MM.1S (cell line): ENCODE data around the gene FAM13B.

Source experiments
- DNase-seq: peaks from one replicate; pipeline ENCODE4 v3.0.0-alpha.2; 2015
- H2AFZ ChIP-seq: fragments of 300-600 bp; sonication (generic); 2 replicates; pipeline ENCODE4 v1.6.0; 2016; ENCODE audit warnings: antibody characterized with exemption, low read length
- H3F3A ChIP-seq: fragments of 300-600 bp; sonication (generic); 2 replicates; pipeline ENCODE4 v1.6.1; 2016; ENCODE audit warnings: mild to moderate bottlenecking, antibody characterized with exemption, low read length, moderate library complexity, mixed read lengths; ENCODE audit not compliant: insufficient read depth
- H3K27ac ChIP-seq: fragments of 300-600 bp; sonication (generic); 2 replicates; pipeline ENCODE4 v1.5.1; 2016; ENCODE audit warnings: mild to moderate bottlenecking, low read length
- H3K27me3 ChIP-seq: fragments of 300-600 bp; sonication (generic); replicated peaks from 2 replicates; pipeline ENCODE4 v1.6.0; 2016; ENCODE audit warnings: low read length; ENCODE audit not compliant: insufficient read depth
- H3K36me3 ChIP-seq: fragments of 300-600 bp; sonication (generic); replicated peaks from 2 replicates; pipeline ENCODE4 v1.6.1; 2016; ENCODE audit warnings: mild to moderate bottlenecking, low read length, mixed read lengths; ENCODE audit not compliant: insufficient read depth
- H3K4me1 ChIP-seq: fragments of 300-600 bp; sonication (generic); 2 replicates; pipeline ENCODE4 v1.6.1; 2016; ENCODE audit warnings: low read length, mixed read lengths
- H3K4me2 ChIP-seq: fragments of 300-600 bp; sonication (generic); 2 replicates; pipeline ENCODE4 v1.6.0; 2016; ENCODE audit warnings: low read depth, low read length
- H3K4me3 ChIP-seq: fragments of 300-600 bp; sonication (generic); 2 replicates; pipeline ENCODE4 v1.5.1; 2016; ENCODE audit warnings: low read length, mixed read lengths
- H3K79me2 ChIP-seq: fragments of 300-600 bp; sonication (generic); 2 replicates; pipeline ENCODE4 v1.6.1; 2016; ENCODE audit warnings: mixed run types, low read length, mixed read lengths
- H3K9ac ChIP-seq: fragments of 300-600 bp; sonication (generic); 2 replicates; pipeline ENCODE4 v1.6.1; 2016; ENCODE audit warnings: low read length, mixed read lengths
- H3K9me2 ChIP-seq: fragments of 300-600 bp; sonication (generic); replicated peaks from 2 replicates; pipeline ENCODE4 v1.6.1; 2016; ENCODE audit warnings: mild to moderate bottlenecking, low read length, mixed read lengths; ENCODE audit not compliant: insufficient read depth
- H3K9me3 ChIP-seq: fragments of 300-600 bp; sonication (generic); replicated peaks from 2 replicates; pipeline ENCODE4 v1.6.1; 2016; ENCODE audit warnings: mild to moderate bottlenecking, low read length, mixed read lengths; ENCODE audit not compliant: insufficient read depth
- H4K20me1 ChIP-seq: fragments of 300-600 bp; sonication (generic); 2 replicates; pipeline ENCODE4 v1.6.1; 2016; ENCODE audit warnings: mild to moderate bottlenecking, low read length, moderate library complexity, mixed read lengths; ENCODE audit not compliant: insufficient read depth
- EZH2 ChIP-seq: fragments of 300-600 bp; sonication (generic); optimal IDR thresholded peaks from 2 replicates; pipeline ENCODE3; 2017; ENCODE audit warnings: low read depth, mild to moderate bottlenecking, antibody characterized with exemption, low read length, mixed read lengths
- EZH2phosphoT487 ChIP-seq: fragments of 300-600 bp; sonication (generic); IDR thresholded peaks from 2 replicates; pipeline ENCODE4 v1.6.1; 2018; ENCODE audit warnings: antibody characterized with exemption, low read length
- TF ChIP-seq, protein P1 (sequence below): fragments of 300-600 bp; sonication (generic); IDR thresholded peaks from 2 replicates; pipeline ENCODE4 v1.5.1; 2016; ENCODE audit warnings: antibody characterized with exemption, low read length, mixed read lengths

FAM13B gene

DNA sequence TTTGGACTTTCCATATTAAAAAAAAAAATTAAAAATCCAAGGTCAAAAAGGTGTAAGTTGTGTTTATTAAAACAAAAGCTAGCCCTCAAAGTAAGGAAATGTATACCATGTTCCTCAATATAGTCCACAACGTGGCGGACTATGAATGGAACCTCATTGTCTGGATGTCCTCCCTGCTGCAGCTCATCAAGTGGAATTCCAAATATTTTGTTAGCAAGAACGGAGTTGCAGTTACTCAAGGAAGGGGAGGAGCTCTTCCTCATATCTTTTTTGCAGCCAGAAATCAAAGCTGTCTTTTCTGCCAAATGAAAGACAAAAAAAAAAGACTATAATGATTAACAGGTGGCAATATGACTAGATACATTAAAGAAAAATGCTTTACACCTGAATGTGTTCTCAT lies 14.0 kb downstream of the FAM13B start:
- Histone ChIP-seq H3K4me2 (no peak overlapping the region), H3K36me3 (peaks cover 9% of the 10 kb centered on the region), H3K4me1 (peaks cover 1% of the 10 kb centered on the region; the same call in 1 of the 2 replicates), H3K9me3 (no peaks in the 10 kb centered on the region), H4K20me1 (peaks cover 4% of the 10 kb centered on the region), H2AFZ (no peak overlapping the region), H3K9me2 (no peaks in the 10 kb centered on the region), H3K9ac (no peak overlapping the region), H3K27ac (no peak overlapping the region), H3K4me3 (no peak overlapping the region), H3K79me2 (peaks cover 74% of the 10 kb centered on the region), H3K27me3 (no peaks in the 10 kb centered on the region), H3F3A (no peaks in the 10 kb centered on the region; the same call in 1 of the 2 replicates)
- no peak for DNase-seq
- TF ChIP-seq, protein P1, sequence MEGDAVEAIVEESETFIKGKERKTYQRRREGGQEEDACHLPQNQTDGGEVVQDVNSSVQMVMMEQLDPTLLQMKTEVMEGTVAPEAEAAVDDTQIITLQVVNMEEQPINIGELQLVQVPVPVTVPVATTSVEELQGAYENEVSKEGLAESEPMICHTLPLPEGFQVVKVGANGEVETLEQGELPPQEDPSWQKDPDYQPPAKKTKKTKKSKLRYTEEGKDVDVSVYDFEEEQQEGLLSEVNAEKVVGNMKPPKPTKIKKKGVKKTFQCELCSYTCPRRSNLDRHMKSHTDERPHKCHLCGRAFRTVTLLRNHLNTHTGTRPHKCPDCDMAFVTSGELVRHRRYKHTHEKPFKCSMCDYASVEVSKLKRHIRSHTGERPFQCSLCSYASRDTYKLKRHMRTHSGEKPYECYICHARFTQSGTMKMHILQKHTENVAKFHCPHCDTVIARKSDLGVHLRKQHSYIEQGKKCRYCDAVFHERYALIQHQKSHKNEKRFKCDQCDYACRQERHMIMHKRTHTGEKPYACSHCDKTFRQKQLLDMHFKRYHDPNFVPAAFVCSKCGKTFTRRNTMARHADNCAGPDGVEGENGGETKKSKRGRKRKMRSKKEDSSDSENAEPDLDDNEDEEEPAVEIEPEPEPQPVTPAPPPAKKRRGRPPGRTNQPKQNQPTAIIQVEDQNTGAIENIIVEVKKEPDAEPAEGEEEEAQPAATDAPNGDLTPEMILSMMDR: no peak
- TF ChIP-seq EZH2: no peak
- TF ChIP-seq EZH2phosphoT487: no peak

DNA sequence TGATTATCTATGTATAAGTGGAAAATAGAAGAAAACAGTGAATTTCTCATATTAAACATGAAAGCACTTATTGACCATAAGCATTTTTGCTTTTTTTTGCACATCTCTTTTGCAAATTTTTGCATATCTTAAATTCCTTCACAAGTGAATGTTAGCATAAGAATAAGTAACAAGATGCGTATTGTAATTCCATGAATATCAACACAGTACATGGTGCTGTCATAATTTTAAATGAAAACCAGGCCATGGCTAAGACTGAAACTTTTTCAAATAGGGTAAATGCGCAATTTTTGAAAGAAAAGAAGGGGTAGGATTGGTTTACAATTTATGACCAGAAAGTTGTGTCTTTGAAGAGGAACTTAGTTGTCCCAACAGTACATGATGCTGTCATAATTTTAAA lies 17.0 kb downstream of the FAM13B start:
- H3K36me3 ChIP-seq: peaks cover 9% of the 10 kb centered on the region
- H3K9ac ChIP-seq: no peak overlapping the region
- no peak overlapping the region for H2AFZ ChIP-seq
- no peaks in the 10 kb centered on the region for H3K9me3 ChIP-seq
- H3K27me3 ChIP-seq: no peaks in the 10 kb centered on the region
- TF ChIP-seq EZH2phosphoT487: no peak
- TF ChIP-seq EZH2: no peak
- TF ChIP-seq, protein P1: no peak
- H3K4me2 ChIP-seq: no peak overlapping the region
- H4K20me1 ChIP-seq: no peaks in the 10 kb centered on the region
- DNase-seq: no peak
- H3K9me2 ChIP-seq: no peaks in the 10 kb centered on the region
- no peak overlapping the region for H3K27ac ChIP-seq
- H3K4me3 ChIP-seq: no peak overlapping the region
- no peaks in the 10 kb centered on the region for H3K4me1 ChIP-seq
- no peaks in the 10 kb centered on the region; the same call in 1 of the 2 replicates for H3F3A ChIP-seq
- peaks cover 47% of the 10 kb centered on the region for H3K79me2 ChIP-seq

DNA sequence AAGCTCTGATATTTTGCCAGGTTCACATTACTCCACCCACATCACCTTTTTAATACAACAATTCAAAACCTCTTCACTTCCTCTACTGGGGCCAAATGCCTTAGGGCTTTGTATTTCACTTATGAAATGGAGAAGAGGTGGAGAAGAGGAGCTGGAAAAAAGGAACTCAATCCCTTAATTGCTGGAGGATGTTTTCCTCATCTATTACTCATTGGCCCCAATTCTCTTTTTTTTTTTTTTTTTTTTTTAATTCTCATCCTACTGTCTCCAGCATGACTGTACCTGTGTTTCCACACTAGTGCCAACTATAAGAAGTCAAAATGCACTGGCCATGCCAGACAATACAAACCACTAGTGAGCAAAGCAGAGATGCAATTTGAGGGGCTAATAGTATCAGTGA lies 20.9 kb downstream of the FAM13B start:
- Histone ChIP-seq H2AFZ (no peak overlapping the region), H3K9me2 (no peaks in the 10 kb centered on the region), H3K9me3 (no peaks in the 10 kb centered on the region), H3K4me2 (no peak overlapping the region), H4K20me1 (no peaks in the 10 kb centered on the region), H3K4me3 (no peak overlapping the region), H3F3A (no peaks in the 10 kb centered on the region; the same call in 1 of the 2 replicates), H3K36me3 (peaks cover 2% of the 10 kb centered on the region; the same call in 1 of the 2 replicates), H3K4me1 (no peaks in the 10 kb centered on the region), H3K9ac (no peak overlapping the region), H3K79me2 (peaks cover 23% of the 10 kb centered on the region), H3K27ac (no peak overlapping the region), H3K27me3 (no peaks in the 10 kb centered on the region)
- DNase-seq: no peak
- no peak for TF ChIP-seq EZH2phosphoT487
- TF ChIP-seq, protein P1: no peak
- no peak for TF ChIP-seq EZH2
